SK-N-SH (cell line): ENCODE measurements around the gene TM9SF1. TPM values are rescaled to one million over a fixed set of nuclear protein-coding genes. Genes with fewer than 3 reads are reported as not detected.

ENCODE experiments used
- CTCF ChIA-PET: fragments of 300-600, 350-600 bp; formaldehyde crosslinking; extraction: SDS; loops from one replicate; lab custom pipeline; 2021; lab: Yijun Ruan, JAX
- POLR2A ChIA-PET: fragments of 350-600 bp; sonication (Branson Sonifier 250); formaldehyde crosslinking; extraction: SDS; loops from one replicate; lab custom pipeline; 2020; ENCODE audit warnings: antibody characterized with exemption, inconsistent platforms; lab: Yijun Ruan, JAX
- DNase-seq: peaks from one replicate; pipeline ENCODE4 v3.0.0; 2012
- H2AFZ ChIP-seq: fragments of 200-600 bp; sonication (generic); 2 replicates; pipeline ENCODE4 v1.8.1; 2016; ENCODE audit warnings: antibody characterized with exemption, mild to moderate bottlenecking, low read depth
- H3F3A ChIP-seq: fragments of 200-600 bp; sonication (generic); replicated peaks from 2 replicates; pipeline ENCODE3; 2016; ENCODE audit warnings: antibody characterized with exemption, mild to moderate bottlenecking; ENCODE audit not compliant: insufficient read depth
- H3K27ac ChIP-seq, 2 experiments: fragments of 200-500 bp in 1 of 2; fragments of 200-600 bp in 1 of 2; sonication (Bioruptor generic) in 1 of 2; sonication (generic), shearing (Covaris generic) in 1 of 2; 2 replicates each; pipeline versions ENCODE4 v1.5.1 to v1.6.1; 2014 to 2016; ENCODE audit warnings: low read depth in 2 of 2, inconsistent platforms in 1 of 2, low read length in 1 of 2, mild to moderate bottlenecking in 1 of 2, mixed read lengths in 1 of 2
- H3K27me3 ChIP-seq: fragments of 200-600 bp; sonication (generic), shearing (Covaris generic); 2 replicates; pipeline ENCODE4 v1.6.1; 2016; ENCODE audit warnings: mixed run types; ENCODE audit not compliant: insufficient read depth
- H3K36me3 ChIP-seq, 2 experiments: fragments of 200-500 bp in 1 of 2; fragments of 200-600 bp in 1 of 2; sonication (Bioruptor generic) in 1 of 2; sonication (generic) in 1 of 2; replicated peaks in 1 of 2; 2 replicates each; pipeline versions ENCODE3 to v1.5.1; 2014 to 2016; ENCODE audit warnings: low read length in 1 of 2, mild to moderate bottlenecking in 1 of 2; ENCODE audit not compliant: insufficient read depth in 2 of 2, control insufficient read depth in 1 of 2
- H3K4me1 ChIP-seq, 2 experiments: fragments of 200-500 bp in 1 of 2; fragments of 200-600 bp in 1 of 2; sonication (Bioruptor generic) in 1 of 2; sonication (generic), shearing (Covaris generic) in 1 of 2; 2 replicates each; pipeline versions ENCODE4 v1.5.1 to v1.6.1; 2014 to 2016; ENCODE audit warnings: low read depth in 1 of 2, low read length in 1 of 2, mixed run types in 1 of 2; ENCODE audit not compliant: insufficient read depth in 2 of 2, control insufficient read depth in 1 of 2
- H3K4me2 ChIP-seq: fragments of 200-600 bp; sonication (generic), shearing (Covaris generic); 2 replicates; pipeline ENCODE4 v1.6.1; 2017; ENCODE audit warnings: mixed run types
- H3K4me3 ChIP-seq, 2 experiments: fragments of 200-500 bp in 1 of 2; fragments of 200-600 bp in 1 of 2; sonication (Bioruptor generic) in 1 of 2; sonication (generic), shearing (Covaris generic) in 1 of 2; 2 replicates each; pipeline versions ENCODE4 v1.5.1 to v1.8.1; 2014 to 2016; ENCODE audit warnings: low read depth in 2 of 2, inconsistent platforms in 1 of 2, low read length in 1 of 2, mild to moderate bottlenecking in 1 of 2, mixed read lengths in 1 of 2, moderate library complexity in 1 of 2
- H3K79me2 ChIP-seq: fragments of 200-600 bp; sonication (generic); 2 replicates; pipeline ENCODE4 v1.8.1; 2017; ENCODE audit warnings: mild to moderate bottlenecking; ENCODE audit not compliant: insufficient read depth
- H3K9ac ChIP-seq: fragments of 200-600 bp; sonication (generic); 2 replicates; pipeline ENCODE4 v1.6.1; 2017; ENCODE audit warnings: mixed run types
- H3K9me2 ChIP-seq: fragments of 200-600 bp; sonication (generic); 2 replicates; pipeline ENCODE4 v1.6.1; 2017; ENCODE audit warnings: mixed run types
- H3K9me3 ChIP-seq: fragments of 200-600 bp; sonication (generic); 2 replicates; pipeline ENCODE4 v1.6.1; 2017; ENCODE audit warnings: mixed run types, mild to moderate bottlenecking, moderate library complexity
- H4K20me1 ChIP-seq: fragments of 200-600 bp; sonication (generic); 2 replicates; pipeline ENCODE4 v1.6.1; 2017; ENCODE audit warnings: mild to moderate bottlenecking, mixed run types; ENCODE audit not compliant: insufficient read depth
- EP300 ChIP-seq, 2 experiments: IDR thresholded peaks; 2 replicates each; pipeline versions ENCODE4 v1.4.0 to v1.6.1; 2012; ENCODE audit warnings: borderline replicate concordance in 1 of 2, low read depth in 1 of 2, low read length in 1 of 2
- EZH2phosphoT487 ChIP-seq: fragments of 200-600 bp; sonication (generic); IDR thresholded peaks from 2 replicates; pipeline ENCODE4 v1.6.1; 2017; ENCODE audit warnings: low read depth, mixed run types, mild to moderate bottlenecking, antibody characterized with exemption, moderate library complexity, borderline replicate concordance
- FOSL2 ChIP-seq: IDR thresholded peaks from 2 replicates; pipeline ENCODE4 v1.4.0; 2012; ENCODE audit warnings: low read depth, mild to moderate bottlenecking, moderate library complexity, borderline replicate concordance
- FOXM1 ChIP-seq: IDR thresholded peaks from 2 replicates; pipeline ENCODE4 v1.4.0; 2012; ENCODE audit warnings: low read depth, mild to moderate bottlenecking
- MEF2A ChIP-seq: IDR thresholded peaks from 2 replicates; pipeline ENCODE4 v1.4.0; 2012; ENCODE audit warnings: low read depth, borderline replicate concordance
- MXI1 ChIP-seq: IDR thresholded peaks from 2 replicates; pipeline ENCODE4 v1.6.1; 2012; ENCODE audit warnings: mild to moderate bottlenecking, low read depth, low read length, improper control_type of control experiment
- POLR2AphosphoS5 ChIP-seq: IDR thresholded peaks from 2 replicates; pipeline ENCODE4 v1.6.1; 2012; ENCODE audit warnings: low read depth, low read length
- RAD21 ChIP-seq: IDR thresholded peaks from 2 replicates; pipeline ENCODE4 v1.6.1; 2012; ENCODE audit warnings: mild to moderate bottlenecking, low read length
- RCOR1 ChIP-seq: fragments of 150-350 bp; IDR thresholded peaks from 2 replicates; pipeline ENCODE4 v1.6.1; 2017; ENCODE audit warnings: antibody characterized with exemption, low read length
- SMC3 ChIP-seq: IDR thresholded peaks from 2 replicates; pipeline ENCODE4 v1.6.1; 2012; ENCODE audit warnings: low read depth, low read length, improper control_type of control experiment
- TAF1 ChIP-seq: IDR thresholded peaks from 2 replicates; pipeline ENCODE4 v1.6.1; 2012; ENCODE audit warnings: low read depth, mild to moderate bottlenecking, low read length, moderate library complexity, borderline replicate concordance
- TCF12 ChIP-seq: IDR thresholded peaks from 2 replicates; pipeline ENCODE4 v1.4.0; 2012
- TEAD4 ChIP-seq: IDR thresholded peaks from 2 replicates; pipeline ENCODE4 v1.4.0; 2012; ENCODE audit warnings: mild to moderate bottlenecking, borderline replicate concordance; ENCODE audit not compliant: insufficient read depth
- YY1 ChIP-seq: IDR thresholded peaks from 2 replicates; pipeline ENCODE4 v1.4.0; 2012; ENCODE audit warnings: low read depth, mild to moderate bottlenecking
- WGBS: methylation state at CpG from one replicate; pipeline ENCODE4 v1.1.6; 2017; ENCODE audit warnings: low lambda C conversion rate; 5-methylcytosine and 5-hydroxymethylcytosine counted together
- polyA plus RNA-seq, 3 experiments: library from polyadenylated mRNA; depleted of rRNA; stranded (reverse); fragments of >200 nt; gene quantifications; 2 replicates each; pipeline ENCODE4 v1.2.3, GENCODE V29; 2012
- TF ChIP-seq, protein P1 (sequence below): IDR thresholded peaks from 2 replicates; pipeline ENCODE4 v1.6.1; 2012; ENCODE audit warnings: mild to moderate bottlenecking, low read depth, low read length, moderate library complexity
- TF ChIP-seq, protein P2 (sequence below): fragments of 150-350 bp; IDR thresholded peaks from 2 replicates; pipeline ENCODE4 v1.6.1; 2017; ENCODE audit warnings: antibody characterized with exemption, low read length, low read depth, borderline replicate concordance
- TF ChIP-seq, protein P3 (sequence below): fragments of 150-350 bp; IDR thresholded peaks from 2 replicates; pipeline ENCODE4 v1.6.1; 2016; ENCODE audit warnings: mild to moderate bottlenecking, low read depth, low read length
- TF ChIP-seq, protein P4 (sequence below): IDR thresholded peaks from 2 replicates; pipeline ENCODE4 v1.4.0; 2012; ENCODE audit warnings: low read depth, borderline replicate concordance

TM9SF1 gene
- polyA plus RNA-seq, 1 of the 3 experiments (the other 2 are of a cell fraction) = 48.7 TPM

DNA sequence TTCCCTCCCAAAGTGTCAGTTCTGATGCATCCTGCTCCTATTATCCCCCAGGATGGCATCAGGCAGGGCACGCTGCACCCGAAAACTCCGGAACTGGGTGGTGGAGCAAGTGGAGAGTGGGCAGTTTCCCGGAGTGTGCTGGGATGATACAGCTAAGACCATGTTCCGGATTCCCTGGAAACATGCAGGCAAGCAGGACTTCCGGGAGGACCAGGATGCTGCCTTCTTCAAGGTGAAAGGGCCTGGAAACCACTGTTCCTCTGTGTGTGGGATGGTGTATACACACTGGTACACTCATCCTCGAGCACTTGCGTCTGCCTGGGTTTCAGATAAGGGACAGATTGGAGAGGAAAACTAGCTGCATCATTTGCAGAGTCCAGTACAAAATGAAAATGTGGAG is 33.1 kb downstream of the TM9SF1 start (continued):
- TF ChIP-seq, protein P1, sequence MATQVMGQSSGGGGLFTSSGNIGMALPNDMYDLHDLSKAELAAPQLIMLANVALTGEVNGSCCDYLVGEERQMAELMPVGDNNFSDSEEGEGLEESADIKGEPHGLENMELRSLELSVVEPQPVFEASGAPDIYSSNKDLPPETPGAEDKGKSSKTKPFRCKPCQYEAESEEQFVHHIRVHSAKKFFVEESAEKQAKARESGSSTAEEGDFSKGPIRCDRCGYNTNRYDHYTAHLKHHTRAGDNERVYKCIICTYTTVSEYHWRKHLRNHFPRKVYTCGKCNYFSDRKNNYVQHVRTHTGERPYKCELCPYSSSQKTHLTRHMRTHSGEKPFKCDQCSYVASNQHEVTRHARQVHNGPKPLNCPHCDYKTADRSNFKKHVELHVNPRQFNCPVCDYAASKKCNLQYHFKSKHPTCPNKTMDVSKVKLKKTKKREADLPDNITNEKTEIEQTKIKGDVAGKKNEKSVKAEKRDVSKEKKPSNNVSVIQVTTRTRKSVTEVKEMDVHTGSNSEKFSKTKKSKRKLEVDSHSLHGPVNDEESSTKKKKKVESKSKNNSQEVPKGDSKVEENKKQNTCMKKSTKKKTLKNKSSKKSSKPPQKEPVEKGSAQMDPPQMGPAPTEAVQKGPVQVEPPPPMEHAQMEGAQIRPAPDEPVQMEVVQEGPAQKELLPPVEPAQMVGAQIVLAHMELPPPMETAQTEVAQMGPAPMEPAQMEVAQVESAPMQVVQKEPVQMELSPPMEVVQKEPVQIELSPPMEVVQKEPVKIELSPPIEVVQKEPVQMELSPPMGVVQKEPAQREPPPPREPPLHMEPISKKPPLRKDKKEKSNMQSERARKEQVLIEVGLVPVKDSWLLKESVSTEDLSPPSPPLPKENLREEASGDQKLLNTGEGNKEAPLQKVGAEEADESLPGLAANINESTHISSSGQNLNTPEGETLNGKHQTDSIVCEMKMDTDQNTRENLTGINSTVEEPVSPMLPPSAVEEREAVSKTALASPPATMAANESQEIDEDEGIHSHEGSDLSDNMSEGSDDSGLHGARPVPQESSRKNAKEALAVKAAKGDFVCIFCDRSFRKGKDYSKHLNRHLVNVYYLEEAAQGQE = no peak
- TF ChIP-seq TEAD4 (no peak), RCOR1 (no peak), YY1 (no peak), MXI1 (no peak), FOSL2 (no peak), POLR2AphosphoS5 (no peak), MEF2A (no peak), FOXM1 (no peak)
- TF ChIP-seq, protein P2, sequence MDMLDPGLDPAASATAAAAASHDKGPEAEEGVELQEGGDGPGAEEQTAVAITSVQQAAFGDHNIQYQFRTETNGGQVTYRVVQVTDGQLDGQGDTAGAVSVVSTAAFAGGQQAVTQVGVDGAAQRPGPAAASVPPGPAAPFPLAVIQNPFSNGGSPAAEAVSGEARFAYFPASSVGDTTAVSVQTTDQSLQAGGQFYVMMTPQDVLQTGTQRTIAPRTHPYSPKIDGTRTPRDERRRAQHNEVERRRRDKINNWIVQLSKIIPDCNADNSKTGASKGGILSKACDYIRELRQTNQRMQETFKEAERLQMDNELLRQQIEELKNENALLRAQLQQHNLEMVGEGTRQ = no peak
- TF ChIP-seq, protein P3, sequence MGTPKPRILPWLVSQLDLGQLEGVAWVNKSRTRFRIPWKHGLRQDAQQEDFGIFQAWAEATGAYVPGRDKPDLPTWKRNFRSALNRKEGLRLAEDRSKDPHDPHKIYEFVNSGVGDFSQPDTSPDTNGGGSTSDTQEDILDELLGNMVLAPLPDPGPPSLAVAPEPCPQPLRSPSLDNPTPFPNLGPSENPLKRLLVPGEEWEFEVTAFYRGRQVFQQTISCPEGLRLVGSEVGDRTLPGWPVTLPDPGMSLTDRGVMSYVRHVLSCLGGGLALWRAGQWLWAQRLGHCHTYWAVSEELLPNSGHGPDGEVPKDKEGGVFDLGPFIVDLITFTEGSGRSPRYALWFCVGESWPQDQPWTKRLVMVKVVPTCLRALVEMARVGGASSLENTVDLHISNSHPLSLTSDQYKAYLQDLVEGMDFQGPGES = no peak

DNA sequence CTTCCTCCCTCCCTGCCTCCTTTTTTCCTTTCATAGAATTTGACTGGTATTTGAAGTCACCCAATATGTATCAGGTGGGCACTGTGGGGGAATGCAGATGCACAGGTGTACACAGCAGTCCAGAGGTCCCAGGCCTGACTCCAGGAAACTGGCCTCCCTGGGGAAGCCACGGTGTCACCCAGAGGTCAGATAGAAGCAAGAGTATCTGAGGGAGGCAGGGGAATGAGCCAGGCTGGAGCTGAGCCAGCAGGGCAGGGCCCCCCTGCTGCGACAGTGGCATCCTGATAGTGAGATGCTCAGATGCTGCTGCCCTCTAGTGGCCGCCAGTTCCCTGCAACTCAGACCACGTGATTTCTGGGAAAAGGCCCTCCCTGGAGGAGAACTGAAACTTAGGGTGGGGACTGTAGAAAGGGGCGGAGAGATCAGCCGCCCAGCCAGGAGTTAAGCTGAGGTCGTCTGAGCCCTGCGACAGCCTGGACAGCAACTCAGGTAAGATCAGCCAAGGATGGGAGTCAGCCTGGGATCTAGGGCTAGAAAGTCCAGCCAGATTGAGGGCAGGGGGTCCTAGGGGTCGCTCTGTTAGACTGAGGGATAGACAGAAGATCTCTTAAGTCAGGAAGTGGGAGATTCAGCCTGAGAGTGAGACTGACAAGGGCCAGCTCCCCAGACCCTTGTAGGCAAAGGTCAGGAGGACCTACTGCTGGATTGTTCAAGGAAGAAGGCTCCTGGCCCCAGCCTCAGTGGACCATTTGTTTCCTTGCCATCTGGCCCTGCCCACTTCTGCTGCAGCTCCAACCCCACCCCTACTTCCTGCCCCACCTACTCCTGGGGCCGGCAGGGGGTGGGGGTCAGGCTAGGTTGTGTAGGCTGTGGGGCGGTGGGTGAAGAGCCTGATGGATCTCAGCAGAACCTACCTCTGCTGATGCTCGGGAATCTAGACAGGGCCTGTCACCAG is 34.1 kb downstream of the TM9SF1 start, which contains the start of gene IRF9:
IRF9 (plus strand) TSS at position 416 of the 955 bp plus-strand sequence. CDS start 880 bp downstream, outside the sequence.
- 1% methylated on average over 9 of the region's 12 CpGs for WGBS
- Histone ChIP-seq H3K27me3 (no peaks in the 10 kb centered on the region), H2AFZ (peak within 1 kb of the TSS; percentile 30; the same call in 1 of the 2 replicates), H3K27ac (peak within 1 kb of the TSS; percentile 67 to 96), H3K4me1 (peaks cover 4 to 22% of the 10 kb centered on the region in 2 experiments; a peak in 1 of 4 replicates), H3K4me3 (peak within 1 kb of the TSS; percentile 75 to 77), H3K9ac (peak within 1 kb of the TSS; percentile 79), H3K4me2 (peak within 1 kb of the TSS; percentile 97), H3K36me3 (peaks cover 33 to 61% of the 10 kb centered on the region in 2 experiments), H3K9me2 (no peaks in the 10 kb centered on the region), H3K79me2 (peaks cover 23% of the 10 kb centered on the region), H4K20me1 (peaks cover 4% of the 10 kb centered on the region; the same call in 1 of the 2 replicates), H3F3A (peaks cover 17% of the 10 kb centered on the region), H3K9me3 (no peaks in the 10 kb centered on the region)
- POLR2A ChIA-PET = interaction anchor here (0.8 to 5.2 kb wide), 15 partner anchors 10 to 109 kb away, joined by 3 to 50 read pairs (median 5); partner anchors contain the start of genes CARMIL3, DCAF11, EMC9 and IPO4
- CTCF ChIA-PET = interaction anchor here (0.6 to 3.5 kb wide), 42 partner anchors 9 to 857 kb away, joined by 3 to 38 read pairs (median 5); partner anchors contain the start of genes CARMIL3, CPNE6, DCAF11 and EMC9
- DNase-seq = peak; percentile 95
- TF ChIP-seq RCOR1 (peak; percentile 79), SMC3 (peak; percentile 63), EP300 (IDR thresholded peaks at IDR 0.05; ENCODE audit: borderline replicate concordance in 1 of 2, low read depth in 1 of 2, low read length in 1 of 2) (peak; percentile 18 to 62; a peak in 3 of 4 replicates), TAF1 (no peak), FOSL2 (no peak; the same call in 1 of the 2 replicates), RAD21 (peak; percentile 76), TCF12 (peak; percentile 72; the same call in 1 of the 2 replicates), EZH2phosphoT487 (no peak)
- TF ChIP-seq, protein P4, sequence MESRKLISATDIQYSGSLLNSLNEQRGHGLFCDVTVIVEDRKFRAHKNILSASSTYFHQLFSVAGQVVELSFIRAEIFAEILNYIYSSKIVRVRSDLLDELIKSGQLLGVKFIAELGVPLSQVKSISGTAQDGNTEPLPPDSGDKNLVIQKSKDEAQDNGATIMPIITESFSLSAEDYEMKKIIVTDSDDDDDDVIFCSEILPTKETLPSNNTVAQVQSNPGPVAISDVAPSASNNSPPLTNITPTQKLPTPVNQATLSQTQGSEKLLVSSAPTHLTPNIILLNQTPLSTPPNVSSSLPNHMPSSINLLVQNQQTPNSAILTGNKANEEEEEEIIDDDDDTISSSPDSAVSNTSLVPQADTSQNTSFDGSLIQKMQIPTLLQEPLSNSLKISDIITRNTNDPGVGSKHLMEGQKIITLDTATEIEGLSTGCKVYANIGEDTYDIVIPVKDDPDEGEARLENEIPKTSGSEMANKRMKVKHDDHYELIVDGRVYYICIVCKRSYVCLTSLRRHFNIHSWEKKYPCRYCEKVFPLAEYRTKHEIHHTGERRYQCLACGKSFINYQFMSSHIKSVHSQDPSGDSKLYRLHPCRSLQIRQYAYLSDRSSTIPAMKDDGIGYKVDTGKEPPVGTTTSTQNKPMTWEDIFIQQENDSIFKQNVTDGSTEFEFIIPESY = peak; percentile 66; the same call in 1 of the 2 replicates
- TF ChIP-seq, protein P2 = peak; percentile 82
